Dendritic cell treated with granulocyte-macrophage colony-stimulating factor and Interleukin-4, amounts not matched to agents 40 ng/mL and 50 ng/mL, for 4 days (primary cell): ENCODE results near the gene ACACA.
A peak's percentile ranks its signal among the peaks of the same experiment; 100 is the strongest.
"Not testable (repeated sequence)": the region's sequence is repeated elsewhere in the genome, so short reads cannot be mapped to it uniquely, and the experiment has no call there.

Experiments
- H3K27ac Mint-ChIP-seq: one replicate; pipeline ENCODE4 v1.8.0; 2022; ENCODE audit warnings: mild to moderate bottlenecking, mixed read lengths
- H3K27me3 Mint-ChIP-seq: one replicate; pipeline ENCODE4 v1.8.0; 2022; ENCODE audit warnings: mild to moderate bottlenecking, mixed read lengths
- H3K36me3 Mint-ChIP-seq: one replicate; pipeline ENCODE4 v1.8.0; 2022; ENCODE audit warnings: low read depth, mixed read lengths
- H3K4me1 Mint-ChIP-seq: one replicate; pipeline ENCODE4 v1.8.0; 2022; ENCODE audit warnings: low read depth, mixed read lengths
- H3K4me3 Mint-ChIP-seq: one replicate; pipeline ENCODE4 v1.8.0; 2022; ENCODE audit warnings: mild to moderate bottlenecking, moderate library complexity, mixed read lengths
- H3K9me3 Mint-ChIP-seq: one replicate; pipeline ENCODE4 v1.8.0; 2022; ENCODE audit warnings: mixed read lengths
- intact Hi-C: fragments of 100-400 bp; cut with micrococcal nuclease; formaldehyde crosslinking; loops from one replicate; pipeline ENCODE4 v1.15.0; 2022

The ACACA gene

DNA sequence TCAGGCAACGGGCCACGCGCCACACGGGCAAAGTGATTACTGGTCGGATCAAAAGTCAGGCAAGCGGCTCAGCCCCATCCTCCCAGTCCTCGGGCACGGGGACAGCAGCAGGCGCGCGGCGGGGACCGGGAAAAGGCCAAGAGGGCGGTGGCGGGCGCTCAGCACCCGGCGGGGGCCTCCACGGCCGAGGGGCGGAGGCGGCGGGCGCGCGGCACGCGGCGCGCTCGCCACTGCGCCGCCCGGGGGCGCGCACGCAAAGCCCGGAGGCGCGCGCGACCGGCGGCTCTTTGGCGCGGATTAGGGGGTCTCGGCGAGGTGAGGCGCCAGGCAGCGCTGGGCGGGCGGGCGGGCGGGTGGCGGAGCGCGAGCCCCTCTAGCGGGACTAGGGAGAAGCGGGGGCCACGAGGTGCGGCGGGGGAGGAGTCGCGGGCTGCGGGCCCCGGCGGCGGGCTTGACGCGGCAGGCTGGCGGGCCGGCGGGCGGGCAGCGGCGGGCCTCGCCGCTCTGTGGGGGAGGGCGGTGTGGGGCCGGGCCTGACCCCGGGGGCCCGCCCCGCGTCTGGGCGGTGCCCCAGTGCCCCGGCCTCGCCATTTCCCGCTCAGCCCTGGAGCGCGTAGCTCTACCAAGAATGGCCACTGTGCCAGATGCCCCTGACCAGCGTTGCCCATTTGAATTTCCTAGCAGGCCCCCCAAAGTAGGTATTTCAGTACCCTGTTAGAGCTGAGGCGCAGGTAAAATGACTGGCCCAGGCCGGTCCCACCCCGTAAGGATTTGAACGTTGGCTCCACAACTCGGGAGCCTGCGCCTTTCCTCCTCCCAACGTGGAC is at the start of gene ACACA, which contains the start of gene TADA2A:
Gene ACACA, minus strand, starts transcription at position 202 of the 827 bp plus-strand sequence. CDS start 537 bp downstream, outside the sequence.
Gene TADA2A, plus strand, starts transcription at position 252 of the 827 bp plus-strand sequence. CDS start 4,480 bp downstream, outside the sequence.
- Mint-ChIP-seq H3K4me1 (peaks cover 38% of the 10 kb centered on the region), H3K9me3 (no peaks in the 10 kb centered on the region), H3K4me3 (peak within 1 kb of the TSS; percentile 95), H3K27ac (peak within 1 kb of the TSS; percentile 93), H3K27me3 (no peaks in the 10 kb centered on the region), H3K36me3 (peaks cover 19% of the 10 kb centered on the region)
- intact Hi-C loops = loop anchor here (10.0 kb wide), 1 partner anchor 52 kb away; no protein-coding TSS in a partner anchor

DNA sequence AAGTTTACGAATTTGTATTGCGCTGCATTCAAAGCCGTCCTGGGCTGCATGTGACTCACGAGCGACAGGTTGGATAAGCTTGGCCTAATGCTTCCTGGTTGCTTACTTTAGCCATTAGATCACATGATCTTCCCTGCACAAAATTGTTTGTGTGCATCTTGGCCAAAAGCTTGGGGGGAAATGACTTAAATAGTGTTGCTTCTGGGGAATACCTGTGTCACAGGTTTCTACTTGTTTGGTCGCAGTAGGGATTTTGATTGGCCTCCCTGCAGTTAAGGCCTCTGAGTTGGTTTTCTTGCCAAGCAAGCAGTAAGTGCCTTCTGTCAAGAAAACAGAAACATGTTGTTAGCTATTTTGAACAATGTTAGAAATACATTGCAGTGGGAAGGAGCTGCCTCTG is 43.5 kb upstream of the ACACA start:
- Mint-ChIP-seq H3K4me3 (no peak overlapping the region), H3K36me3 (peaks cover 77% of the 10 kb centered on the region), H3K27me3 (no peaks in the 10 kb centered on the region), H3K9me3 (no peaks in the 10 kb centered on the region), H3K4me1 (peaks cover 5% of the 10 kb centered on the region), H3K27ac (no peak overlapping the region)
- intact Hi-C loops = no loop called here

DNA sequence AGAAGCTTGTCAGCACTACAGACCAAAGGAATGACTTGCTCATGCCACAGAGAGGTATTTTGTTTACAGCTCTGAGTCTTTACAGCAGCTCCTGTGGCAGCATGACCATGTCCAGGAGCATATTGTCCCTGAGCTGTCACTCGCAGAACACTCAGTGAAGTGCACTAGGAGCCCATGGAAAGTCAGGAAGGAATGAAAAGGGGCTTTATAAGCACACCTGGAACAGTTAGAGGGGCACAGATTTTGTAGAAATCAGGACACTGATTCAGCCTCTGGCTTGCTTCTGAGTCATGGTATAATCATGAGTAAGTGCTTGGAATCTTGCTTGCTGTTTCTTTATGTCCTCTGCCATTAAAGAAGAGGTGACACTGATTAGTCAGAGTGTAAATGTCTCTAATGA is 41.0 kb upstream of the ACACA start:
- intact Hi-C loops = no loop called here
- Mint-ChIP-seq H3K27ac (no peak overlapping the region), H3K36me3 (peaks cover 94% of the 10 kb centered on the region), H3K4me1 (peaks cover 5% of the 10 kb centered on the region), H3K9me3 (no peaks in the 10 kb centered on the region), H3K27me3 (no peaks in the 10 kb centered on the region), H3K4me3 (no peak overlapping the region)

DNA sequence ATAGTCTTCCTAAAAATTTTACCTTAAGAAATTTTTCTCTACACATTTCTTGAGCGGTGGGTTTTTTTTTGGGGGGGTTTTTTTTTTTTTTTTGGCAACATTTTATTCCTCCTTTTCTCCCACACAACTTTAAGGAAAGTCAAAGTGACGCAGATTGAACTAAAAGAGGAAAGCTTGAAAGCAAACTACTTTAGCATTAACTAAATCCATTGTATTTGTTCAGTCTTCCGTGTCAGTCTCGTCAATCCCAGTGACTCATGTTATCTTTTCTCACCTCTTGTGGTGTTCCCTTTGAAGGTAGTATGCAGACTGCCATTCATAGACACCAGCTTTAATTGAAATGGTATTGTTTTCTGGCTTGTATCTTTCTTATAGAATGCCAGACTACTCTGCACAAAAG is 39.4 kb upstream of the ACACA start:
- Mint-ChIP-seq H3K27me3 (no peaks in the 10 kb centered on the region), H3K4me1 (peaks cover 5% of the 10 kb centered on the region), H3K4me3 (no peak overlapping the region), H3K27ac (no peak overlapping the region), H3K9me3 (no peaks in the 10 kb centered on the region), H3K36me3 (peaks cover 90% of the 10 kb centered on the region)
- intact Hi-C loops = no loop called here

DNA sequence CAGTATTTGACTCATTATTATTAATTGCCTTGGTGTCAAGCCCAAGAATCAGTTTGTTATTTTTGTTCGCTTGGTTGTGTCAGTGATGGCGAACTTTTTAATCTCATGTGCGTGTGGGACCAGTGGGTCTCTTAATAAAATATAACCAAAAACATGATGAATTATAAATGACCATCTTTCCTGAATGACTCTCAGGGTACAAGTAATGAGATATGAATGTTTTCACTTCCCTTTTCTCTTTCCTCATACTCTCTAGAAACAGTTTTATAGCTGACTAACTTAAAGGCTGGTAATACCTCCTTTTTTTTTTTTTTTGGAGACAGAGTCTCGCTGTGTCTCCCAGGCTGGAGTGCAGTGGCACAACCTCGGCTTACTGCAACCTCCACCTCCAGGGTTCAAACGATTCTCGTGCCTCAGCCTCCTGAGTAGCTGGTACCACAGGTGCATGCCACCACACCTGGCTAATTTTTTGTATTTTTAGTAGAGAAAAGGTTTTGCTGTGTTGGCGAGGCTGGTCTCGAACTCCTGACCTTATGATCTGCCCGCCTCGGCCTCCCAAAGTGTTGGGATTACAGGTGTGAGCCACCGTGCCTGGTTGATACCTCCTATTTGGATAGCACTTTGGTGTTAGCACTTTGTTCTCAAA is 34.9 kb upstream of the ACACA start:
- intact Hi-C loops, H3K27ac Mint-ChIP-seq, H3K9me3 Mint-ChIP-seq, H3K4me1 Mint-ChIP-seq, H3K27me3 Mint-ChIP-seq, H3K4me3 Mint-ChIP-seq: not testable (repeated sequence)
- H3K36me3 Mint-ChIP-seq = peaks cover 82% of the 10 kb centered on the region

GRCh38 chr17:37440424-37440823 is 33.8 kb upstream of the ACACA start:
- Mint-ChIP-seq H3K27ac (no peak overlapping the region), H3K36me3 (peaks cover 84% of the 10 kb centered on the region), H3K4me1 (peaks cover 6% of the 10 kb centered on the region), H3K9me3 (no peaks in the 10 kb centered on the region), H3K27me3 (no peaks in the 10 kb centered on the region), H3K4me3 (no peak overlapping the region)
- intact Hi-C loops = no loop called here

GRCh38 chr17:37438141-37438540 is 31.5 kb upstream of the ACACA start:
- intact Hi-C loops = no loop called here
- Mint-ChIP-seq H3K4me3 (no peak overlapping the region), H3K4me1 (peaks cover 6% of the 10 kb centered on the region), H3K36me3 (peaks cover 83% of the 10 kb centered on the region), H3K27ac (no peak overlapping the region), H3K9me3 (no peaks in the 10 kb centered on the region), H3K27me3 (no peaks in the 10 kb centered on the region)

DNA sequence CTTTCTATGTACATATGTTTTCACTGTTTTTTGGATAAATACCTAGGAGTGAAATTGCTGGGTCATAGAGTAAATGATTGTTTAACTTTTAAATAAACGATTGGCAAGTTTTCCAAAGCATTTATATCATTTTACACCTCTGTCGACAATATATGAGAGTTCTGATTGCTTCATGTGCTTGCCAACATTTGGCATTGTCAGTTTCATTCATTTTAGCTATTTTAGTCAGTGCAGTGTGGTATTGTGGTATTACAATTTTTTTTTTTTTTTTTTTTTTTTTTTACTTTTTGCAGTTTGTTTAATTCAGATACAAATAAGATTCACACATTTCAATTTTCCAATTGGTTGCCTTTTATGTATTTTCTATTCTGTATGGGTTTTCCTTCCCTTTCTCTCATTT is 26.0 kb upstream of the ACACA start:
- no peaks in the 10 kb centered on the region for H3K27me3 Mint-ChIP-seq
- peaks cover 78% of the 10 kb centered on the region for H3K36me3 Mint-ChIP-seq
- no peak overlapping the region for H3K27ac Mint-ChIP-seq
- intact Hi-C loops = no loop called here
- H3K4me3 Mint-ChIP-seq = no peak overlapping the region
- no peaks in the 10 kb centered on the region for H3K9me3 Mint-ChIP-seq
- H3K4me1 Mint-ChIP-seq = peaks cover 6% of the 10 kb centered on the region

DNA sequence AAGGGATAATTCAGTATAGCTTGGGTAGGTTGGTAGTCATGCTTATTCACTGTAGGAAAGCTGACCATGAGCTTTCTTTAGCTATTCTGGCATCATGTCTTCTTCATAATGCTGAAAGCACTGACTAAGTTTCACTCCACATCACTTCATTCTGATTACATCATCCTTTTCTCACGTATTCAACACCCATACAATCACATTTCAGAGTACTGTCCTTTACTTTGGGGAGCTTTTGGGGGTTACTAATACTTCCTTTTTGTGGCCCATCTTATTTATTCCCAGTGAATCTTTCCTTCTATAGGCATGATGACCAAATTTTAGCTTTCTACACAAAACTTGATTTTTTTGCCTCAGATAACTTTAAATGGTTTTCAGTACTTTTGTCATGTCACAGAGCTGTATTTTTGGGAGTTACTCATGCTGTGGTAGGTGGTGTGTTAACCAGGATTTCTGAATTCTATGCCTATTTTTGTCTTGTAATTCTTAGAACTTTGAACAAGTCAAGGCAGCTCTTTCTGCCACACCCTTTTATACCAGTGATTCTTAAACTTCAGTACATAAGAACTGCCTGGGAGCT is 23.5 kb upstream of the ACACA start:
- no peaks in the 10 kb centered on the region for H3K27me3 Mint-ChIP-seq
- no peaks in the 10 kb centered on the region for H3K9me3 Mint-ChIP-seq
- no peak overlapping the region for H3K4me3 Mint-ChIP-seq

GRCh38 chr17:37429453-37429852 is 22.8 kb upstream of the ACACA start:
- no peaks in the 10 kb centered on the region for H3K27me3 Mint-ChIP-seq
- peaks cover 6% of the 10 kb centered on the region for H3K4me1 Mint-ChIP-seq
- H3K36me3 Mint-ChIP-seq = peaks cover 83% of the 10 kb centered on the region
- H3K4me3 Mint-ChIP-seq = no peak overlapping the region
- intact Hi-C loops = no loop called here
- H3K9me3 Mint-ChIP-seq = no peaks in the 10 kb centered on the region
- no peak overlapping the region for H3K27ac Mint-ChIP-seq

More for the DNA sequence above, 23.5 kb upstream of the ACACA start:
- Mint-ChIP-seq H3K36me3 (peaks cover 81% of the 10 kb centered on the region), H3K4me1 (peaks cover 6% of the 10 kb centered on the region), H3K27ac (no peak overlapping the region)
- intact Hi-C loops = no loop called here

- no peak overlapping the region for H3K27ac Mint-ChIP-seq
- peaks cover 83% of the 10 kb centered on the region for H3K36me3 Mint-ChIP-seq
- intact Hi-C loops = no loop called here
These were observed 22.4 kb upstream of the ACACA start for GRCh38 chr17:37429039-37429438.

DNA sequence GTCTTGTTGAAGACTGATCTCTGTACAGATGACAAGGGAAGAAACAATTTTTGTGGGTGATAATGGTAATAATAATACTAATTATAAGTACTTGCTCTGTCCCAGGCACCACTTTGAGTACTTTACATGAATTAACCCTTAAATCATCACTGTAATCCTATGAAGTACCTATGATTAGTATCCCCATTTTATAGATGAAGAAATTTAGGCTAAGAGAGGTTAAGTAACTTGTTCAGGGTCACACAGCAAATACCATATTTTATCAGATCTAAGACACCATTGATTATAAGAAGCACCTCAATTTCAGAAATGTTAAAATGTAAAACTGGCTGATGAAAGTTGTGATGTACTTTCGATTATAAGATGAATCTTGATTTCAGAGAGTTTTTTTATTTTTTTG is 18.6 kb upstream of the ACACA start:
- H3K4me3 Mint-ChIP-seq = no peak overlapping the region
- intact Hi-C loops = no loop called here
- no peaks in the 10 kb centered on the region for H3K9me3 Mint-ChIP-seq
- H3K27me3 Mint-ChIP-seq = no peaks in the 10 kb centered on the region
- no peak overlapping the region for H3K27ac Mint-ChIP-seq
- H3K36me3 Mint-ChIP-seq = peaks cover 90% of the 10 kb centered on the region
- peaks cover 5% of the 10 kb centered on the region for H3K4me1 Mint-ChIP-seq

More at GRCh38 chr17:37429039-37429438, 22.4 kb upstream of the ACACA start:
- no peak overlapping the region for H3K4me3 Mint-ChIP-seq
- peaks cover 6% of the 10 kb centered on the region for H3K4me1 Mint-ChIP-seq
- no peaks in the 10 kb centered on the region for H3K27me3 Mint-ChIP-seq
- H3K9me3 Mint-ChIP-seq = no peaks in the 10 kb centered on the region

GRCh38 chr17:37422971-37423625 is 16.5 kb upstream of the ACACA start:
- Mint-ChIP-seq H3K4me1 (no peaks in the 10 kb centered on the region), H3K4me3 (no peak overlapping the region), H3K9me3 (no peaks in the 10 kb centered on the region), H3K36me3 (peaks cover 94% of the 10 kb centered on the region), H3K27ac (no peak overlapping the region), H3K27me3 (no peaks in the 10 kb centered on the region)
- intact Hi-C loops = no loop called here

DNA sequence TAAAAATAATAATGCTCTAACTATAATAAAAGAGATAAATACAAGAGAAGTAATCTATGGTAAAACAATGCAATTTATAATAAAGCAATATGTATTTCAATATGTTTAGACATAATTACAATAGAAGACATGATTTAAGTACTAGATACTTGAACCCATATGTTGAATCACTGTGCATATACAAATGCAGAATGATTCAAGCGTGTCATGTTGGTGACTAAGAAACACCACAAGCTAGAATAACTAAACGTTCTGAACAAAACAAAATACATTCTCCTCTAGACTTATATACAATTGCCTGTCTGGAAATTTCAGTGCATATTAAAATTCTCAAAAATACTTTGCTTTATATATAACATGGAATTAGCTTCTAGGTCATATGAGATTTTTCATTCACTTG is 11.2 kb upstream of the ACACA start:
- Mint-ChIP-seq H3K27ac (no peak overlapping the region), H3K4me3 (no peak overlapping the region), H3K9me3 (no peaks in the 10 kb centered on the region), H3K36me3 (peaks cover 87% of the 10 kb centered on the region), H3K27me3 (no peaks in the 10 kb centered on the region), H3K4me1 (peaks cover 7% of the 10 kb centered on the region)
- intact Hi-C loops = no loop called here
